ENCODE results near the gene ARMS2. TPM values are rescaled to one million over a fixed set of nuclear protein-coding genes. Genes with fewer than 3 reads are reported as not detected.
A peak's percentile ranks its signal among the peaks of the same experiment; 100 is the strongest.

Gene ARMS2
- total RNA-seq, 4 donors from 2014 or later, result 0.72 TPM; not detected in 3

DNA sequence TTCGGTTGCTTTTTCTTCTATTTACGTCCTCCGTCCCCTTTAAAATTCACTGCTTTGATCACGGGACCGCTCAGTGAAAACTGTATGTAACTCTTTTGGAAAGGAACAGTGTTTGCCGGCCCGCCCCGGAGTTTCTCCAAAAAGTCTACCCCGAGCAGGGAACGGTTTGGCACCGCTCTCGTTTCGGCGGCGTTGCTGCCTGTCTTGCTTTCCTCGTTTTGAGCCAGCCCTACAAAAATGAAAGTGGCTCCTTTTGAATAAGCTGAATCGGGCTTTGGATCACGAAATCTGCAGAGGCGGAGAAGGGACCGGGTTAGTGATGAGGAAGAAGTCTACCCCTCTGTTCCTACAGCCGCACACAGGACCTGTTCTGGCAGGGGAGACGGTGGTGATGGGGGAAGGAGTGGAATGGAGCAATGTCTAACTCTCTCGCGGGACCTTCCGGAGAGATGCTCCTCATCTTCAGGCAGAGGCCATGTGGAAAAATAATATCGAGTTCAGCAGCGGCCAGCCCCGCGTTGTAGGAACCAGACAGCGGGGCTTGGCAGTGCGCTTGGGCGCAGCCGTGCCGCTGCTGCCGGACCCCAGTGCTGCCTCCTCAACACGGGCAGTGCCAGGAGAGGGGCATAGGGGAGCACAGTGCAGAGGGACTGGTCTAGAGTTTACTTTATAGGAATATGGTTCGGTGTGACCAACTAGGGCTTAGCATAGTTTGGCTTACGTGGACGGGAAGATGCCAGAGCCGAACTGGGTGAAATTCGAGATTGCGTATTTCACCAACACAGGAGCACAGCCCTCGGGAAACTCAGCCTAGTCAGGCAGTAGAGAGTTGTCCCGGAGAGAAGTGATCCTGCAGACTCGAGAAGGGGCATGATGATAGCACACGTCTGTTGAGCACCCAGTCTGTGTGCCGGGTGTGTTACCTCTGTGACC is 8.3 kb downstream of the ARMS2 start:
- Histone ChIP-seq H3K4me3 (peak overlapping the region; percentile 85), H3K4me1 (peaks cover 38% of the 10 kb centered on the region), H3K9me3 (no peaks in the 10 kb centered on the region), H3K27me3 (no peaks in the 10 kb centered on the region), H3K27ac (peak overlapping the region; percentile 86), H3K36me3 (no peaks in the 10 kb centered on the region)
- 3% methylated on average over 45 of the region's 47 CpGs for WGBS
- TF ChIP-seq POLR2A (IDR thresholded peaks at IDR 0.05) (no peak), POLR2AphosphoS5 (IDR thresholded peaks at IDR 0.05) (peak in 1 of 3 donors; percentile 18)
- peak; percentile 87 to 90 for DNase-seq (ENCODE audit: low spot score in 2 of 2)

- Histone ChIP-seq H3K4me3 (peak overlapping the region; percentile 85), H3K27ac (no peak overlapping the region), H3K27me3 (no peaks in the 10 kb centered on the region), H3K9me3 (no peaks in the 10 kb centered on the region), H3K36me3 (no peaks in the 10 kb centered on the region), H3K4me1 (peaks cover 47% of the 10 kb centered on the region)
- 45% methylated on average over 16 of the region's 17 CpGs for WGBS
- no peak for DNase-seq (ENCODE audit: low spot score in 2 of 2)
- TF ChIP-seq, protein P1, sequence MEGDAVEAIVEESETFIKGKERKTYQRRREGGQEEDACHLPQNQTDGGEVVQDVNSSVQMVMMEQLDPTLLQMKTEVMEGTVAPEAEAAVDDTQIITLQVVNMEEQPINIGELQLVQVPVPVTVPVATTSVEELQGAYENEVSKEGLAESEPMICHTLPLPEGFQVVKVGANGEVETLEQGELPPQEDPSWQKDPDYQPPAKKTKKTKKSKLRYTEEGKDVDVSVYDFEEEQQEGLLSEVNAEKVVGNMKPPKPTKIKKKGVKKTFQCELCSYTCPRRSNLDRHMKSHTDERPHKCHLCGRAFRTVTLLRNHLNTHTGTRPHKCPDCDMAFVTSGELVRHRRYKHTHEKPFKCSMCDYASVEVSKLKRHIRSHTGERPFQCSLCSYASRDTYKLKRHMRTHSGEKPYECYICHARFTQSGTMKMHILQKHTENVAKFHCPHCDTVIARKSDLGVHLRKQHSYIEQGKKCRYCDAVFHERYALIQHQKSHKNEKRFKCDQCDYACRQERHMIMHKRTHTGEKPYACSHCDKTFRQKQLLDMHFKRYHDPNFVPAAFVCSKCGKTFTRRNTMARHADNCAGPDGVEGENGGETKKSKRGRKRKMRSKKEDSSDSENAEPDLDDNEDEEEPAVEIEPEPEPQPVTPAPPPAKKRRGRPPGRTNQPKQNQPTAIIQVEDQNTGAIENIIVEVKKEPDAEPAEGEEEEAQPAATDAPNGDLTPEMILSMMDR (IDR thresholded peaks at IDR 0.05), result no peak
- no peak for TF ChIP-seq POLR2A (IDR thresholded peaks at IDR 0.05)
- TF ChIP-seq EP300 (IDR thresholded peaks at IDR 0.05), result no peak
- TF ChIP-seq POLR2AphosphoS5 (IDR thresholded peaks at IDR 0.05), result no peak
Measured at GRCh38 chr10:122463466-122464249, 9.2 kb downstream of the ARMS2 start.

GRCh38 chr10:122464250-122464510 is 9.7 kb downstream of the ARMS2 start:
- no peak for TF ChIP-seq POLR2AphosphoS5 (IDR thresholded peaks at IDR 0.05)
- TF ChIP-seq, protein P1 (IDR thresholded peaks at IDR 0.05), result no peak
- Histone ChIP-seq H3K36me3 (no peaks in the 10 kb centered on the region), H3K4me3 (peak overlapping the region; percentile 85), H3K27ac (no peak overlapping the region), H3K27me3 (no peaks in the 10 kb centered on the region), H3K4me1 (peaks cover 49% of the 10 kb centered on the region), H3K9me3 (no peaks in the 10 kb centered on the region)
- no peak for DNase-seq (ENCODE audit: low spot score in 2 of 2)
- WGBS, result 49% methylated on average over 4 of the region's 4 CpGs

- TF ChIP-seq, protein P1 (IDR thresholded peaks at IDR 0.05), result no peak
- no peak for TF ChIP-seq POLR2A (IDR thresholded peaks at IDR 0.05)
- no peak for TF ChIP-seq POLR2AphosphoS5 (IDR thresholded peaks at IDR 0.05)
- TF ChIP-seq EP300 (IDR thresholded peaks at IDR 0.05), result no peak
- H3K27ac ChIP-seq, result no peak overlapping the region
- no peaks in the 10 kb centered on the region for H3K27me3 ChIP-seq
- H3K9me3 ChIP-seq, result no peaks in the 10 kb centered on the region
- H3K4me3 ChIP-seq, result no peak overlapping the region
- peaks cover 53% of the 10 kb centered on the region for H3K4me1 ChIP-seq
- H3K36me3 ChIP-seq, result no peaks in the 10 kb centered on the region
- WGBS, result 90% methylated on average over 11 of the region's 11 CpGs
- no peak for DNase-seq (ENCODE audit: low spot score in 2 of 2)
Measured at GRCh38 chr10:122464586-122464985, 10.1 kb downstream of the ARMS2 start.

GRCh38 chr10:122465401-122466040 is 11.1 kb downstream of the ARMS2 start:
- 87% methylated on average over 6 of the region's 6 CpGs for WGBS
- TF ChIP-seq, protein P1 (IDR thresholded peaks at IDR 0.05), result no peak
- TF ChIP-seq POLR2AphosphoS5 (IDR thresholded peaks at IDR 0.05), result no peak
- DNase-seq (ENCODE audit: low spot score in 2 of 2), result no peak
- H3K4me1 ChIP-seq, result peaks cover 54% of the 10 kb centered on the region
- H3K27ac ChIP-seq, result no peak overlapping the region
- no peaks in the 10 kb centered on the region for H3K9me3 ChIP-seq
- H3K27me3 ChIP-seq, result no peaks in the 10 kb centered on the region
- H3K36me3 ChIP-seq, result no peaks in the 10 kb centered on the region
- no peak overlapping the region for H3K4me3 ChIP-seq

Measured in suprapubic skin (tissue), 4 donors.